SH-SY5Y (cell line): ENCODE results near the gene NCKIPSD.

Experiments used
- GATA2 ChIP-seq: IDR thresholded peaks from 2 replicates; pipeline ENCODE4 v1.6.1; 2011; ENCODE audit warnings: mild to moderate bottlenecking, low read depth, low read length
- GATA3 ChIP-seq: IDR thresholded peaks from 2 replicates; pipeline ENCODE4 v1.6.1; 2011; ENCODE audit warnings: low read depth, mild to moderate bottlenecking, low read length, moderate library complexity

GRCh38 chr3:48664313-48664644 is 21.4 kb downstream of the NCKIPSD start:
- no peak for TF ChIP-seq GATA2
- no peak for TF ChIP-seq GATA3
